GM18858 (cell line): ENCODE measurements around the gene TAS2R14.

Source experiments
- ATAC-seq: cut with Tn5 transposase; IDR thresholded peaks from one replicate; pipeline ENCODE4 v1.9.1; 2021; ENCODE audit not compliant: unreplicated experiment

TAS2R14 gene

DNA sequence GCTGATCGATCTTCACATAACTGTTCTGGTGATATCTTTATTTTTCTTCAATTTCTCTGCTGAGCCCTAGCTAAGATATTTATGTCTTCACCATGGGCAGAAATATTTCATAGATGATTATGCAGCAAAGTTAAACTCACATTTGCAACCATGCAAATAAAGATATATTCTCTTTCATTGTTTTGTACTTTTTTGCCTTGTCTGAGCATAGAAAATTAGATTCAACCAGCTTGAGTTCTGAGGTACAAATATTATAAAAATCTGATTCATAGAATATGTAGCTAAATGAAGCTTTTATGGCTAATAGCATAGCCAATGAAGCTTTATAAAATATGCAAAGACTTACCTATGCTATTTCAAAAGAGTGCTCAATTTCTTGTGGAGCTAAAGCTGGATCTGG is 29.6 kb downstream of the TAS2R14 start, which contains the start of gene TAS2R13:
TAS2R13 (minus strand) TSS at position 101 of the 400 bp plus-strand sequence. CDS start 264 bp downstream, outside the sequence.
- no peak for ATAC-seq

DNA sequence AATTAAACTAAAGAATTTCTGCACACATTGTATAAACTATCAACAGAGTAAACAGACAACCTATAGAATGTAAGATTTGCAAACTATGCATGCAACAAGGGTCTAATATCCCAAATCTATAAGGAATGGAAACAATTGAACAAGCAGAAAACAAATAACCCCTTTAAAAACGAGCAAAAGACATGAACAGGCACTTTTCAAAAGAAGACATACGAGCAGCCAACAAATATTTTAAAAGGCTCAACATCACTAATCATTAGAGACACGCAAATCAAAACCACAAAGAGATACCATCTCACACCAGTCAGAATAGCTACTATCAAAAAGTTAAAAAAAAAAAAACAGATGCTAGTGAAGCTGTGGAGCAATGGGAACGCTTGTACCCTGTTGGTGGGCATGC is 34.4 kb downstream of the TAS2R14 start:
- no peak for ATAC-seq

DNA sequence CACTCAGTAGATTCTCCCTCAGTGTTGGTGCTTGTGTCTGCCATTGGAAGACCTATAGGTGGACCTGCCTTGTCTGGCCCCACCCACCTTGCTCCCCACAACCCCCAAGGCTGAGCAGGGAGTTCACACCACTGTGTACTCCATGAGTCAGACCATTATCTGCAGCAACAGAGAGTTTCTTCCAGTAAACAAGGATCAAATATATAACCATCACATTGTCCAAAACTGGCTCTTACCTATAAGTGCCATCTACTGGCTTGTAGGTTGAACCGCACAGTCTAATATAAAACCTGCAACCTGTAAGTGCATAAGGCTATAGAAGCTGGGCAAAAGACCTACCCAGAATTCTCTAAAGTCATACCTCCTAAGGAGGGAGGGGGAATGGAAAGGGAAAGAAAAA is 37.6 kb downstream of the TAS2R14 start:
- no peak for ATAC-seq

DNA sequence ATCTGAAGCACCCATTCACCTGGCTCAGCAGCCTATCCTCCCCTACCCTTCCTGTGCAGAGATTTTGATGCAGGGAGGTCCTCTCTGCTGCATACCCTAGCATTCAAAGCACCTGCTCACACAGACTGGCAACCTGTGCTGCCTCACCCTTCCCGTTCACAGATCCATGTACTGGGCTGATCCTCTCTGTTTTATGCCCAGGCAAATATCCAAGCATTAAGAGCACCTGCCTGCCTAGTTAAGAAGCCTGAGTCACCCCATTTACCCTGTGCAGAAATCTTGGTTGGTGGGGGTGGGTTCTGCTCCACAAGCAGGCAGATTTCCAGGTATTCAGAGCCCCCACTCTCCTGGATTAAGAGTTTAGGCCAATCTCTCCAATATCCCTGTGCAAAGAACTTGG is 38.1 kb downstream of the TAS2R14 start:
- ATAC-seq, result no peak

DNA sequence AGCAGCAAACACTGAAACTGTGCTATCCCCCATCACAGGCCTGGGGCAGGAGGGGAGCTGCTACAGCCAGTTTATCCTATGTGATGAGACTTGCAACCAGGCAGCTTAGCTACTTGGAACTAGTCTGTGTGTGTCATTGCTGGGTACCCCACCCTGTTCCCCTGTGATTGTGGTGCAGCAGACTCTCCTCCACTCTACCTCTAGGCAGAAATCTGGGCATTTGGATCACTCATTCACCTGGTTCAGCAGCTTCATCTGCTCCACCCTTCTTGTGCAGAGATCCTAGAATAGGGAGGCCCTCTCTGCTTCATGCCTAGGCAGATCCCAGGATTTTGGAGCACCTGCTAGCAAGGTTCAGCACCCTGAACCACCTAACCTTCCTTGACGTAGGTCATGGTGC is 38.5 kb downstream of the TAS2R14 start:
- no peak for ATAC-seq

DNA sequence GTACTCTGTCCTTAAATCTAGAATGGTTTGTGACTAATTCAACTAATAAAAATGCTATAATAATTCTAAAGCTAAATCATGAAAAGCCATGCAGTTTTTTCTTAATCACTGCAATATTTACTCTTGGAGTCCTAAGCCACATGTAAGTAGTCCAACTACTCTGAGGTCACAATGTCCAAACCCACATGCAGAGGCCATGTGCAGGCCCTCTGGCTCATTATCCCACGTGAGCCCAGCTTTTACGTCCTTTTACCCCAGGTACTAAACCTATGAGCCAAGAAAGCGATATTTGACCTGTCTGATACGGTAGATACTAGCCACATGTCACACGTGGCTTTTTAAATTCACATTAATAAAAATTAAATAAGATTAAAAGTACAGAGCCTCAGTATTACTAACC is 42.2 kb downstream of the TAS2R14 start:
- ATAC-seq, result no peak

DNA sequence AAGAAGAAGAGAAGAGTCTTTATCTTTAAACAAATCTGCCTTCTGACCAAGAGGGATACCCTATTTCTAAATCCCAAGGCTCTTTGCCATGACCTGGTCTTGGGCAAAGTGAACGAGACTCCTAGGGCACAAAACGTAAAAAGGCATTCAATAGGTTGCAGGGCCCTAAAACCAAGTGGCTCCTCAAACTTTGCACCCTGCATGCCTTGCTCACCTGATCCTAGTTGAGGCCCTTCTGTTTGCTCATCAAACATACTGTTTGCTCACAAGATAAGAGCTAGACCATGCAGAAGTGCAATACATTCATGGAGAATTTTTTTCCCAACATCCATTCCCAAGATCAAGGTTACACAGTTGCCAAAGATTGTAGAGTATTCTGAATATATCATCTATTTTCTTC is 47.1 kb downstream of the TAS2R14 start:
- ATAC-seq, result no peak

DNA sequence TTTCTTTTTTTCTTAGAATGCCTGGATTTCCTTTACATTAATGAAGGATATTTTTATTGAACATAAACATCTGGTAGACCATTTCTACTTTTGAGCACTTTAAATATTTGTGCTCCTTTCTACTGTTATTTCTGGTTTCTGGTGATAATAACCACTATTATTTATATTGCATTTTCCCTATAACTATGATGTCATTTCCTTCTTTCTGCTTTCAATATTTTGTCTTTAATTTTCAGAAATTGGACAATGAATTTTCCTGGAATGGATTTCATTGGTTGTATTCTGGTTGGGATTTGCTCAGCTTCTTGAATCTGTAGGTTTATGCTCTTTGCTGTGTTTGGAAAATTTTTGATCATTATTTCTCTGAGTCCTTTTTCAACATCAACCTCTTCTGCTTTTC is 49.8 kb downstream of the TAS2R14 start:
- ATAC-seq, result no peak
